ENCODE data around the gene LMX1B. TPM values are rescaled to one million over a fixed set of nuclear protein-coding genes. Genes with fewer than 3 reads are reported as not detected.

The LMX1B gene
- total RNA-seq, 1 experiment from 2014 or later: 0.55 TPM

DNA sequence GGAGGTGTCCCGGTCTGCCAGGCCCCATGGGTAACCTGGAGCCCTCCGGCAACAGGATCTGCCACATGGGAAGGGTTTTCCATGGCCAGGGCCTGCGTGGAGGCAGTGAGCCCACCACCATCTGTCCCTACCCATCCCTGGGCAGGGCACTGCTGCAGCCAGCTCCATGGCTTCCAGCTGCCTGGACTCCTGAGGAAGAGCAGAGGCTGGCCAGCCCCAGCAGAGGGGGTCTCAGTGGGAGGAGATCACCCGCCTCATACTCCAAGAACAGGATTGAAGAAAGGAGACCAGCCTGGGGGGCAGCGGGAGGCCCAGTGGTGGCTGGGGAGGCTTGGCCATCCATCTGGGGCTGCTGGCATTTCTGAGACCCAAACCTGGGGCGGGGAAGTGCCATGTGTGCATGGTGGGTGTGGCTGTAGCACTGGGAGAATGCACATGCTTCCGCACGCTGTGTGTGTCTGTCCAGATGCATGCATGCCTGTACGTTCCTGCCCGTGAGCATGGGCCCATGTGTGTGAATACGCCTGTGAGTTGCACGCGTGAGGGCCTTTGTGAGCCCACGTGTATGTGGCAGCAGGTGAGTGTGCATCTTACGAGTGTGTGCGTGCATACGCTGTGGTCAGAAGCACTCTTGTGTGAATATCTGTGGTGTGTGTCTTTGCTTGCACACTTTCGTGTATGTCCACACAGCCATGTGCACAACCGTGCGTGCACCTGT, 78.5 kb downstream of the LMX1B start:
- Histone ChIP-seq H3F3A (ENCODE audit: low read length, unreplicated experiment) (no peaks in the 10 kb centered on the region), H3K27me3 (ENCODE audit: low read length) (no peaks in the 10 kb centered on the region), H3K36me3 (ENCODE audit: low read depth, low read length) (no peaks in the 10 kb centered on the region), H3K79me2 (ENCODE audit: low read length) (no peaks in the 10 kb centered on the region), H4K20me1 (ENCODE audit: low read length) (no peaks in the 10 kb centered on the region), H3K27ac (ENCODE audit: low read length) (no peak overlapping the region), H3K9ac (ENCODE audit: low read length) (no peak overlapping the region), H3K4me2 (ENCODE audit: low read length) (no peak overlapping the region), H3K4me3 (ENCODE audit: low read length) (no peak overlapping the region), H2AFZ (ENCODE audit: low read length) (no peak overlapping the region), H3K9me3 (ENCODE audit: low read length) (no peaks in the 10 kb centered on the region), H3K4me1 (ENCODE audit: insufficient read depth, low read length) (no peaks in the 10 kb centered on the region), H3K9me2 (replicated peaks; ENCODE audit: low read length) (no peaks in the 10 kb centered on the region)
- no TSS peak for BruUV-seq (replicated peaks)
- POLR2A ChIA-PET (ENCODE audit: unreplicated experiment): no interaction called here
- TF ChIP-seq, protein P1, sequence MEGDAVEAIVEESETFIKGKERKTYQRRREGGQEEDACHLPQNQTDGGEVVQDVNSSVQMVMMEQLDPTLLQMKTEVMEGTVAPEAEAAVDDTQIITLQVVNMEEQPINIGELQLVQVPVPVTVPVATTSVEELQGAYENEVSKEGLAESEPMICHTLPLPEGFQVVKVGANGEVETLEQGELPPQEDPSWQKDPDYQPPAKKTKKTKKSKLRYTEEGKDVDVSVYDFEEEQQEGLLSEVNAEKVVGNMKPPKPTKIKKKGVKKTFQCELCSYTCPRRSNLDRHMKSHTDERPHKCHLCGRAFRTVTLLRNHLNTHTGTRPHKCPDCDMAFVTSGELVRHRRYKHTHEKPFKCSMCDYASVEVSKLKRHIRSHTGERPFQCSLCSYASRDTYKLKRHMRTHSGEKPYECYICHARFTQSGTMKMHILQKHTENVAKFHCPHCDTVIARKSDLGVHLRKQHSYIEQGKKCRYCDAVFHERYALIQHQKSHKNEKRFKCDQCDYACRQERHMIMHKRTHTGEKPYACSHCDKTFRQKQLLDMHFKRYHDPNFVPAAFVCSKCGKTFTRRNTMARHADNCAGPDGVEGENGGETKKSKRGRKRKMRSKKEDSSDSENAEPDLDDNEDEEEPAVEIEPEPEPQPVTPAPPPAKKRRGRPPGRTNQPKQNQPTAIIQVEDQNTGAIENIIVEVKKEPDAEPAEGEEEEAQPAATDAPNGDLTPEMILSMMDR (conservative IDR thresholded peaks at IDR 0.05; ENCODE audit: low read depth, low read length): no peak
- TF ChIP-seq EZH2phosphoT487 (IDR thresholded peaks at IDR 0.05; ENCODE audit: borderline replicate concordance, low read length) (no peak), EZH2 (IDR thresholded peaks at IDR 0.05; ENCODE audit: low read length, unreplicated experiment) (no peak)
- DNase-seq (no peak), ATAC-seq (no peak)
- CTCF ChIA-PET: no interaction called here
- intact Hi-C loops (cut with micrococcal nuclease): no loop called here

DNA sequence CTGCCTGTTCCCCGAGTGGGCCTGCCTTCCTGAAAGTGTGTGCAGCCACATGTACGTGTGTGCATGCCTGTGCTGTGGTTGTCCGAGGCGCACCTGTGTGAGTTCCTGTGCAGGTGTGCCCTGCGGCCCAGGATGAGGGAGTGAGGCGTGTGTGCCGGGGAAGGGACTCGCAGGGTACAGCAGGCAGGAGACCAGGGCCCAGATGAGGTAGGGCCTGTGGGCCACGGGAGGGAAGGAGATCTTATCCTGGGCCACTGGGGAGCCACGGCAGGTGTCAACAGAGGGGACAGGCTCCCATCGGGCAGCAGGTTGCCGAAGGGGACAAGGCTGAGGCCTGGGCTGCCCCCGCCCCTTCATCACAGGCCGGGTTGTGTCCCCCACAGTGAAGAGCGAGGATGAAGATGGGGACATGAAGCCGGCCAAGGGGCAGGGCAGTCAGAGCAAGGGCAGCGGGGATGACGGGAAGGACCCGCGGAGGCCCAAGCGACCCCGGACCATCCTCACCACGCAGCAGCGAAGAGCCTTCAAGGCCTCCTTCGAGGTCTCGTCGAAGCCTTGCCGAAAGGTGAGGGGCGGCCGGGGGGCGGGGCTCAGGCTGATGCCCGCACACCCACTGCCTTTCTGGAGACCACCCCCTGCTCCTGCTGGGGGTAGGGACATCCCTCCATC, 79.2 kb downstream of the LMX1B start:
- intact Hi-C loops (cut with micrococcal nuclease): no loop called here

More for the DNA sequence above, 79.2 kb downstream of the LMX1B start:
- ChIA-PET CTCF (no interaction called here), POLR2A (ENCODE audit: unreplicated experiment) (no interaction called here)
- Histone ChIP-seq H3K4me1 (ENCODE audit: insufficient read depth, low read length) (no peaks in the 10 kb centered on the region), H3K27ac (ENCODE audit: low read length) (no peak overlapping the region), H4K20me1 (ENCODE audit: low read length) (no peaks in the 10 kb centered on the region), H3F3A (ENCODE audit: low read length, unreplicated experiment) (no peaks in the 10 kb centered on the region), H3K9me3 (ENCODE audit: low read length) (no peaks in the 10 kb centered on the region), H3K79me2 (ENCODE audit: low read length) (no peaks in the 10 kb centered on the region), H3K4me3 (ENCODE audit: low read length) (no peak overlapping the region), H3K27me3 (ENCODE audit: low read length) (no peaks in the 10 kb centered on the region), H3K4me2 (ENCODE audit: low read length) (no peak overlapping the region), H2AFZ (ENCODE audit: low read length) (no peak overlapping the region), H3K9me2 (replicated peaks; ENCODE audit: low read length) (no peaks in the 10 kb centered on the region), H3K36me3 (ENCODE audit: low read depth, low read length) (no peaks in the 10 kb centered on the region), H3K9ac (ENCODE audit: low read length) (no peak overlapping the region)
- no peak for DNase-seq
- no peak for ATAC-seq
- TF ChIP-seq EZH2 (IDR thresholded peaks at IDR 0.05; ENCODE audit: low read length, unreplicated experiment) (no peak), EZH2phosphoT487 (IDR thresholded peaks at IDR 0.05; ENCODE audit: borderline replicate concordance, low read length) (no peak)
- TF ChIP-seq, protein P1 (conservative IDR thresholded peaks at IDR 0.05; ENCODE audit: low read depth, low read length): no peak
- BruUV-seq (replicated peaks): no TSS peak
